H1 (cell line): ENCODE results near the gene C1QL1. TPM values are rescaled to one million over a fixed set of nuclear protein-coding genes. Genes with fewer than 3 reads are reported as not detected.

Experiments
- ATF2 ChIP-seq: IDR thresholded peaks from 2 replicates; pipeline ENCODE4 v1.6.1; 2012; ENCODE audit warnings: low read length, inconsistent platforms
- CHD2 ChIP-seq: IDR thresholded peaks from 2 replicates; pipeline ENCODE4 v1.6.1; 2012; ENCODE audit warnings: low read length, improper control_type of control experiment
- EGR1 ChIP-seq: IDR thresholded peaks from 2 replicates; pipeline ENCODE4 v1.6.1; 2011; ENCODE audit warnings: low read depth, low read length, borderline replicate concordance
- RFX5 ChIP-seq: IDR thresholded peaks from 2 replicates; pipeline ENCODE4 v1.6.1; 2011; ENCODE audit warnings: low read depth, low read length, improper control_type of control experiment, borderline replicate concordance
- SP4 ChIP-seq: IDR thresholded peaks from 2 replicates; pipeline ENCODE4 v1.6.1; 2012; ENCODE audit warnings: low read length, inconsistent platforms
- polyA plus RNA-seq, 7 experiments: library from polyadenylated mRNA; depleted of rRNA in 3 of 7; stranded (reverse) in 5 of 7; unstranded in 2 of 7; fragments of >200 nt in 5 of 7; fragments of 200-250 nt in 2 of 7; gene quantifications; 1 replicate in 5 of 7; 2 replicates in 1 of 7; 4 replicates in 1 of 7; pipeline versions ENCODE4 v1.2.1 to v1.2.3, GENCODE V29; 2011 to 2013; ENCODE audit warnings: missing spikeins in 2 of 7, mixed read lengths in 2 of 7
- total RNA-seq: library from RNA; stranded (reverse); fragmentation: NEBNext Ultra II Directional; extraction: Animal tissue kit (Norgen Biotek cat#: 25700); gene quantifications from 2 replicates; pipeline ENCODE4 v1.2.1, GENCODE V29; 2021

The C1QL1 gene
- total and polyA plus RNA-seq, 2 of the 8 experiments (the other 6 are each of a cell fraction or from before 2014, with no cell fraction given), result 7.6 to 10.5 TPM

DNA sequence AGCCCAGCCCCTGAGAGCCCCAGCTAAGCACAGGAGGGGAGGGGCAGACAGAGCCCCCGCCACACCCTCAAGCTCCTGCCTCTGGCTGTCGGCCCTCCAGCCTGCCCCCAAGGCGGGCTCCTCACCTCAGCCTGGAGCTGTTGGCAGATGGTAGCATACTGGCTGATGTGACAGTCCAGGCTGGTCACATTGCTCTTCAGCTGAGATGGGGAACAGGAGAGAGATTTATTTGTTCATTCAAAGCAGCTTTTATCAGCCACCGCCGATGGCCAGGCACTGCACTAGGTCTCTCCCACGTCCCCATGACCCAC, 35.4 kb downstream of the C1QL1 start (continued):
- TF ChIP-seq ATF2 (no peak), EGR1 (no peak), SP4 (no peak), CHD2 (no peak), RFX5 (no peak)
